ENCODE measurements around the gene PCMTD2. TPM values are rescaled to one million over a fixed set of nuclear protein-coding genes. Genes with fewer than 3 reads are reported as not detected.

PCMTD2 gene
- total and polyA plus RNA-seq, 2 of the 13 experiments (the other 11 are each of a cell fraction or from before 2014, with no cell fraction given), result 47.0 to 76.9 TPM

DNA sequence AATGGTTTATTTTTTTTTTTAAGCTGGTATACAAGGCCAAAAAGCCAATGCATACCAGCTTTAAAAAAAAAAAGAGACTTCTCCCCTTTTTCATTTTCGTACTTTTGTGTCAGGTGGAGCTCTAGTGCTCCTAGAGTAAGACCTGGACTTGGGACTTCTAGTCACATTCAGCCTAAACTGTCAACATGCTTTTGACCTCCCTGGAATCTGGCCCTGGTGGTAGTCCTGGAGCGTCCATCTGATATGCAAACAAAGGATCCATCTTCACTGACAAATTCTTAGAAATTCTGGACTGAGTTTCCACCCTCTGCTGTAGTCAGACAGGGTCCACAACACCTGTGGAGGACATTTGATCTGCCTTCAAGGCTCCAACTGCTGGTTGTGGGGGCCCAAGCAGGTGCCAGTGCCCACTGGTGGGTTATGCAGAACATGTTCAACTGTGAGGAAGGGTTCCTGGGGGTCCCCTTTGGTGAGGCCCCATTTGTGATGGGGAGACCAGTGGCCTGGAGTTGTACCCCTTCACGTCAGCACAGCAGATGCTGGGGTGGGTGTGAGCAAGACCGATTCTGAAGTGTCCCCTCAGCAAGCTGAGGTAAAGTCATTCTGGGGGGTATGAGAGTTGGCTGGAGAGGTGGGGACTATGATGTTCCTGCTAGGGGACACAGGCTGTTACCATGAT is 12.6 kb upstream of the PCMTD2 start (continued):
- TF ChIP-seq, protein P1, sequence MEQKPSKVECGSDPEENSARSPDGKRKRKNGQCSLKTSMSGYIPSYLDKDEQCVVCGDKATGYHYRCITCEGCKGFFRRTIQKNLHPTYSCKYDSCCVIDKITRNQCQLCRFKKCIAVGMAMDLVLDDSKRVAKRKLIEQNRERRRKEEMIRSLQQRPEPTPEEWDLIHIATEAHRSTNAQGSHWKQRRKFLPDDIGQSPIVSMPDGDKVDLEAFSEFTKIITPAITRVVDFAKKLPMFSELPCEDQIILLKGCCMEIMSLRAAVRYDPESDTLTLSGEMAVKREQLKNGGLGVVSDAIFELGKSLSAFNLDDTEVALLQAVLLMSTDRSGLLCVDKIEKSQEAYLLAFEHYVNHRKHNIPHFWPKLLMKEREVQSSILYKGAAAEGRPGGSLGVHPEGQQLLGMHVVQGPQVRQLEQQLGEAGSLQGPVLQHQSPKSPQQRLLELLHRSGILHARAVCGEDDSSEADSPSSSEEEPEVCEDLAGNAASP (CRISPR knock-in tag; IDR thresholded peaks at IDR 0.05; ENCODE audit: borderline replicate concordance), result peak; percentile 88; the same call in 1 of the 2 replicates
- no peak for TF ChIP-seq ZBTB3 (CRISPR knock-in tag; IDR thresholded peaks at IDR 0.05; ENCODE audit: borderline replicate concordance, low read depth)
- peak; percentile 88; the same call in 1 of the 2 replicates for TF ChIP-seq ZNF792 (CRISPR knock-in tag; IDR thresholded peaks at IDR 0.05)
- 0 out of 2 replicates have a peak, but pooled peaks have one; percentile 40 for TF ChIP-seq ZNF24 (IDR thresholded peaks at IDR 0.05)
- no peak for TF ChIP-seq ZNF616 (CRISPR knock-in tag; IDR thresholded peaks at IDR 0.05; ENCODE audit: low read depth)
- TF ChIP-seq, protein P2, sequence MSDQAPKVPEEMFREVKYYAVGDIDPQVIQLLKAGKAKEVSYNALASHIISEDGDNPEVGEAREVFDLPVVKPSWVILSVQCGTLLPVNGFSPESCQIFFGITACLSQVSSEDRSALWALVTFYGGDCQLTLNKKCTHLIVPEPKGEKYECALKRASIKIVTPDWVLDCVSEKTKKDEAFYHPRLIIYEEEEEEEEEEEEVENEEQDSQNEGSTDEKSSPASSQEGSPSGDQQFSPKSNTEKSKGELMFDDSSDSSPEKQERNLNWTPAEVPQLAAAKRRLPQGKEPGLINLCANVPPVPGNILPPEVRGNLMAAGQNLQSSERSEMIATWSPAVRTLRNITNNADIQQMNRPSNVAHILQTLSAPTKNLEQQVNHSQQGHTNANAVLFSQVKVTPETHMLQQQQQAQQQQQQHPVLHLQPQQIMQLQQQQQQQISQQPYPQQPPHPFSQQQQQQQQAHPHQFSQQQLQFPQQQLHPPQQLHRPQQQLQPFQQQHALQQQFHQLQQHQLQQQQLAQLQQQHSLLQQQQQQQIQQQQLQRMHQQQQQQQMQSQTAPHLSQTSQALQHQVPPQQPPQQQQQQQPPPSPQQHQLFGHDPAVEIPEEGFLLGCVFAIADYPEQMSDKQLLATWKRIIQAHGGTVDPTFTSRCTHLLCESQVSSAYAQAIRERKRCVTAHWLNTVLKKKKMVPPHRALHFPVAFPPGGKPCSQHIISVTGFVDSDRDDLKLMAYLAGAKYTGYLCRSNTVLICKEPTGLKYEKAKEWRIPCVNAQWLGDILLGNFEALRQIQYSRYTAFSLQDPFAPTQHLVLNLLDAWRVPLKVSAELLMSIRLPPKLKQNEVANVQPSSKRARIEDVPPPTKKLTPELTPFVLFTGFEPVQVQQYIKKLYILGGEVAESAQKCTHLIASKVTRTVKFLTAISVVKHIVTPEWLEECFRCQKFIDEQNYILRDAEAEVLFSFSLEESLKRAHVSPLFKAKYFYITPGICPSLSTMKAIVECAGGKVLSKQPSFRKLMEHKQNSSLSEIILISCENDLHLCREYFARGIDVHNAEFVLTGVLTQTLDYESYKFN (CRISPR knock-in tag; conservative IDR thresholded peaks at IDR 0.05), result peak; percentile 97
- peak; percentile 59; the same call in 1 of the 2 replicates for TF ChIP-seq BRD4 (CRISPR knock-in tag; IDR thresholded peaks at IDR 0.05)
- TF ChIP-seq, protein P3, sequence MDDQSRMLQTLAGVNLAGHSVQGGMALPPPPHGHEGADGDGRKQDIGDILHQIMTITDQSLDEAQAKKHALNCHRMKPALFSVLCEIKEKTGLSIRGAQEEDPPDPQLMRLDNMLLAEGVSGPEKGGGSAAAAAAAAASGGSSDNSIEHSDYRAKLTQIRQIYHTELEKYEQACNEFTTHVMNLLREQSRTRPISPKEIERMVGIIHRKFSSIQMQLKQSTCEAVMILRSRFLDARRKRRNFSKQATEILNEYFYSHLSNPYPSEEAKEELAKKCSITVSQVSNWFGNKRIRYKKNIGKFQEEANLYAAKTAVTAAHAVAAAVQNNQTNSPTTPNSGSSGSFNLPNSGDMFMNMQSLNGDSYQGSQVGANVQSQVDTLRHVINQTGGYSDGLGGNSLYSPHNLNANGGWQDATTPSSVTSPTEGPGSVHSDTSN (CRISPR knock-in tag; IDR thresholded peaks at IDR 0.05; ENCODE audit: borderline replicate concordance), result no peak
- peak; percentile 80 for TF ChIP-seq FOXA1 (IDR thresholded peaks at IDR 0.05)
- TF ChIP-seq FOXA1 (CRISPR knock-in tag; IDR thresholded peaks at IDR 0.05), result peak; percentile 98
- no peak for TF ChIP-seq SAFB2 (CRISPR knock-in tag; IDR thresholded peaks at IDR 0.05; ENCODE audit: borderline replicate concordance, low read depth)
- no peak for TF ChIP-seq KMT2B (CRISPR knock-in tag; IDR thresholded peaks at IDR 0.05)
- TF ChIP-seq ZMYM4 (CRISPR knock-in tag; IDR thresholded peaks at IDR 0.05), result peak; percentile 52; the same call in 1 of the 2 replicates
- no peak for TF ChIP-seq ZNF251 (CRISPR knock-in tag; IDR thresholded peaks at IDR 0.05)
- no peak for TF ChIP-seq RFX1 (IDR thresholded peaks at IDR 0.05)
- TF ChIP-seq, protein P4, sequence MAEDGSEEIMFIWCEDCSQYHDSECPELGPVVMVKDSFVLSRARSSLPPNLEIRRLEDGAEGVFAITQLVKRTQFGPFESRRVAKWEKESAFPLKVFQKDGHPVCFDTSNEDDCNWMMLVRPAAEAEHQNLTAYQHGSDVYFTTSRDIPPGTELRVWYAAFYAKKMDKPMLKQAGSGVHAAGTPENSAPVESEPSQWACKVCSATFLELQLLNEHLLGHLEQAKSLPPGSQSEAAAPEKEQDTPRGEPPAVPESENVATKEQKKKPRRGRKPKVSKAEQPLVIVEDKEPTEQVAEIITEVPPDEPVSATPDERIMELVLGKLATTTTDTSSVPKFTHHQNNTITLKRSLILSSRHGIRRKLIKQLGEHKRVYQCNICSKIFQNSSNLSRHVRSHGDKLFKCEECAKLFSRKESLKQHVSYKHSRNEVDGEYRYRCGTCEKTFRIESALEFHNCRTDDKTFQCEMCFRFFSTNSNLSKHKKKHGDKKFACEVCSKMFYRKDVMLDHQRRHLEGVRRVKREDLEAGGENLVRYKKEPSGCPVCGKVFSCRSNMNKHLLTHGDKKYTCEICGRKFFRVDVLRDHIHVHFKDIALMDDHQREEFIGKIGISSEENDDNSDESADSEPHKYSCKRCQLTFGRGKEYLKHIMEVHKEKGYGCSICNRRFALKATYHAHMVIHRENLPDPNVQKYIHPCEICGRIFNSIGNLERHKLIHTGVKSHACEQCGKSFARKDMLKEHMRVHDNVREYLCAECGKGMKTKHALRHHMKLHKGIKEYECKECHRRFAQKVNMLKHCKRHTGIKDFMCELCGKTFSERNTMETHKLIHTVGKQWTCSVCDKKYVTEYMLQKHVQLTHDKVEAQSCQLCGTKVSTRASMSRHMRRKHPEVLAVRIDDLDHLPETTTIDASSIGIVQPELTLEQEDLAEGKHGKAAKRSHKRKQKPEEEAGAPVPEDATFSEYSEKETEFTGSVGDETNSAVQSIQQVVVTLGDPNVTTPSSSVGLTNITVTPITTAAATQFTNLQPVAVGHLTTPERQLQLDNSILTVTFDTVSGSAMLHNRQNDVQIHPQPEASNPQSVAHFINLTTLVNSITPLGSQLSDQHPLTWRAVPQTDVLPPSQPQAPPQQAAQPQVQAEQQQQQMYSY (CRISPR knock-in tag; IDR thresholded peaks at IDR 0.05), result peak; percentile 67; the same call in 1 of the 2 replicates
- no peak for TF ChIP-seq PRMT3 (CRISPR knock-in tag; IDR thresholded peaks at IDR 0.05; ENCODE audit: borderline replicate concordance, low read depth)
- peak; percentile 55; the same call in 1 of the 2 replicates for TF ChIP-seq SNAPC2 (CRISPR knock-in tag; IDR thresholded peaks at IDR 0.05)
